ENCODE data around the gene AHNAK2.

DNA sequence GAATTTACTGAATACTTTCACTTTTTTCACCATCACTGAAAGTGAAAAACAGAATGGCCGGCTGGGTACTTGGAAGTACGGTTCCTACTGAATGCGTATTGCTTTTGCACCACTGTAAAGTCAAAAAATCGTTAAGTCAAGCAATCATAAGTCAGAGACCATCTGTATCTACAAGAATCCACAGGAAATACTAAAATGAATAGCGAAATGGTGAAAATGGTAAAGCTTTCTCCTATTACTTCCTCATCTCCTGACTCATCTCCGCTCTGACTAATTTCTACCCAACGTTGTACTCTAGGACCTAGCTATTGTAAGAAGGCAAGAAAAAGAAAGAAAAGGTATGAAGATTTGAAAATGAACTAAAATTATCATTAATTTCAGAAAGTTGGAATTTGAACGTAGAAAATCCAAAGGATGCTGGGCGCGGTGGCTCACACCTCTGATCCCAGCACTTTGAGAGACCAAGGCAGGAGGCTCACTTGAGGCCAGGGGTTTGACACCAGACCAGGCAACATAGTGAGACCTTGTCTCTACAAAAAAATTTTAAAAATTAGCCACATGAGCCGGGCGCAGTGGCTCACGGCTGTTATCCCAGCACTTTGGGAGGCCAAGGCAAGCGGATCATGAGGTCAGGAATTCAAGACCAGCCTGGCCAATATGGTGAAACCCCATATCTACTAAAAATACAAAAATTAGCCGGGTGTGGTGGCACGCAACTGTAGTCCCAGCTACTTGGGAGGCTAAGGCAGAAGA, 48.0 kb upstream of the AHNAK2 start:
- TF ChIP-seq, protein P1, sequence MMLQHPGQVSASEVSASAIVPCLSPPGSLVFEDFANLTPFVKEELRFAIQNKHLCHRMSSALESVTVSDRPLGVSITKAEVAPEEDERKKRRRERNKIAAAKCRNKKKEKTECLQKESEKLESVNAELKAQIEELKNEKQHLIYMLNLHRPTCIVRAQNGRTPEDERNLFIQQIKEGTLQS (IDR thresholded peaks at IDR 0.05): no peak
- TF ChIP-seq ELF1 (IDR thresholded peaks at IDR 0.05; ENCODE audit: borderline replicate concordance, low read depth) (no peak), POLR2AphosphoS5 (IDR thresholded peaks at IDR 0.05; ENCODE audit: low read depth, low read length) (no peak), EZH2 (IDR thresholded peaks at IDR 0.05) (no peak), YY1 (IDR thresholded peaks at IDR 0.05; ENCODE audit: extremely low read depth, insufficient replicate concordance, low read depth, low read length) (no peak), SIN3A (IDR thresholded peaks at IDR 0.05; ENCODE audit: low read depth) (no peak), EZH2phosphoT487 (IDR thresholded peaks at IDR 0.05; ENCODE audit: borderline replicate concordance) (no peak), POLR2A (IDR thresholded peaks at IDR 0.05; ENCODE audit: borderline replicate concordance, extremely low read depth, insufficient read depth, insufficient read length) (no peak), ZNF274 (IDR thresholded peaks at IDR 0.05; ENCODE audit: low read depth, low read length) (no peak)
- TF ChIP-seq, protein P2, sequence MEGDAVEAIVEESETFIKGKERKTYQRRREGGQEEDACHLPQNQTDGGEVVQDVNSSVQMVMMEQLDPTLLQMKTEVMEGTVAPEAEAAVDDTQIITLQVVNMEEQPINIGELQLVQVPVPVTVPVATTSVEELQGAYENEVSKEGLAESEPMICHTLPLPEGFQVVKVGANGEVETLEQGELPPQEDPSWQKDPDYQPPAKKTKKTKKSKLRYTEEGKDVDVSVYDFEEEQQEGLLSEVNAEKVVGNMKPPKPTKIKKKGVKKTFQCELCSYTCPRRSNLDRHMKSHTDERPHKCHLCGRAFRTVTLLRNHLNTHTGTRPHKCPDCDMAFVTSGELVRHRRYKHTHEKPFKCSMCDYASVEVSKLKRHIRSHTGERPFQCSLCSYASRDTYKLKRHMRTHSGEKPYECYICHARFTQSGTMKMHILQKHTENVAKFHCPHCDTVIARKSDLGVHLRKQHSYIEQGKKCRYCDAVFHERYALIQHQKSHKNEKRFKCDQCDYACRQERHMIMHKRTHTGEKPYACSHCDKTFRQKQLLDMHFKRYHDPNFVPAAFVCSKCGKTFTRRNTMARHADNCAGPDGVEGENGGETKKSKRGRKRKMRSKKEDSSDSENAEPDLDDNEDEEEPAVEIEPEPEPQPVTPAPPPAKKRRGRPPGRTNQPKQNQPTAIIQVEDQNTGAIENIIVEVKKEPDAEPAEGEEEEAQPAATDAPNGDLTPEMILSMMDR (IDR thresholded peaks at IDR 0.05 in 2 of 3, conservative IDR thresholded peaks at IDR 0.05 in 1 of 3; ENCODE audit: borderline replicate concordance in 1 of 3, insufficient read depth in 1 of 3, low read depth in 2 of 3, low read length in 2 of 3): no peak
- TF ChIP-seq, protein P3, sequence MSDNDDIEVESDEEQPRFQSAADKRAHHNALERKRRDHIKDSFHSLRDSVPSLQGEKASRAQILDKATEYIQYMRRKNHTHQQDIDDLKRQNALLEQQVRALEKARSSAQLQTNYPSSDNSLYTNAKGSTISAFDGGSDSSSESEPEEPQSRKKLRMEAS (IDR thresholded peaks at IDR 0.05): no peak
- TF ChIP-seq, protein P4, sequence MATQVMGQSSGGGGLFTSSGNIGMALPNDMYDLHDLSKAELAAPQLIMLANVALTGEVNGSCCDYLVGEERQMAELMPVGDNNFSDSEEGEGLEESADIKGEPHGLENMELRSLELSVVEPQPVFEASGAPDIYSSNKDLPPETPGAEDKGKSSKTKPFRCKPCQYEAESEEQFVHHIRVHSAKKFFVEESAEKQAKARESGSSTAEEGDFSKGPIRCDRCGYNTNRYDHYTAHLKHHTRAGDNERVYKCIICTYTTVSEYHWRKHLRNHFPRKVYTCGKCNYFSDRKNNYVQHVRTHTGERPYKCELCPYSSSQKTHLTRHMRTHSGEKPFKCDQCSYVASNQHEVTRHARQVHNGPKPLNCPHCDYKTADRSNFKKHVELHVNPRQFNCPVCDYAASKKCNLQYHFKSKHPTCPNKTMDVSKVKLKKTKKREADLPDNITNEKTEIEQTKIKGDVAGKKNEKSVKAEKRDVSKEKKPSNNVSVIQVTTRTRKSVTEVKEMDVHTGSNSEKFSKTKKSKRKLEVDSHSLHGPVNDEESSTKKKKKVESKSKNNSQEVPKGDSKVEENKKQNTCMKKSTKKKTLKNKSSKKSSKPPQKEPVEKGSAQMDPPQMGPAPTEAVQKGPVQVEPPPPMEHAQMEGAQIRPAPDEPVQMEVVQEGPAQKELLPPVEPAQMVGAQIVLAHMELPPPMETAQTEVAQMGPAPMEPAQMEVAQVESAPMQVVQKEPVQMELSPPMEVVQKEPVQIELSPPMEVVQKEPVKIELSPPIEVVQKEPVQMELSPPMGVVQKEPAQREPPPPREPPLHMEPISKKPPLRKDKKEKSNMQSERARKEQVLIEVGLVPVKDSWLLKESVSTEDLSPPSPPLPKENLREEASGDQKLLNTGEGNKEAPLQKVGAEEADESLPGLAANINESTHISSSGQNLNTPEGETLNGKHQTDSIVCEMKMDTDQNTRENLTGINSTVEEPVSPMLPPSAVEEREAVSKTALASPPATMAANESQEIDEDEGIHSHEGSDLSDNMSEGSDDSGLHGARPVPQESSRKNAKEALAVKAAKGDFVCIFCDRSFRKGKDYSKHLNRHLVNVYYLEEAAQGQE (IDR thresholded peaks at IDR 0.05; ENCODE audit: low read depth): no peak

All from HCT116 (cell line).